IPS-NIHi7 (cell line): Measurements from ENCODE around the gene SOHLH1.

Source experiments
- DNase-seq: peaks from one replicate; pipeline ENCODE4 v3.0.0; 2012; ENCODE audit warnings: mixed read lengths; ENCODE audit errors: extremely low spot score

The SOHLH1 gene

DNA sequence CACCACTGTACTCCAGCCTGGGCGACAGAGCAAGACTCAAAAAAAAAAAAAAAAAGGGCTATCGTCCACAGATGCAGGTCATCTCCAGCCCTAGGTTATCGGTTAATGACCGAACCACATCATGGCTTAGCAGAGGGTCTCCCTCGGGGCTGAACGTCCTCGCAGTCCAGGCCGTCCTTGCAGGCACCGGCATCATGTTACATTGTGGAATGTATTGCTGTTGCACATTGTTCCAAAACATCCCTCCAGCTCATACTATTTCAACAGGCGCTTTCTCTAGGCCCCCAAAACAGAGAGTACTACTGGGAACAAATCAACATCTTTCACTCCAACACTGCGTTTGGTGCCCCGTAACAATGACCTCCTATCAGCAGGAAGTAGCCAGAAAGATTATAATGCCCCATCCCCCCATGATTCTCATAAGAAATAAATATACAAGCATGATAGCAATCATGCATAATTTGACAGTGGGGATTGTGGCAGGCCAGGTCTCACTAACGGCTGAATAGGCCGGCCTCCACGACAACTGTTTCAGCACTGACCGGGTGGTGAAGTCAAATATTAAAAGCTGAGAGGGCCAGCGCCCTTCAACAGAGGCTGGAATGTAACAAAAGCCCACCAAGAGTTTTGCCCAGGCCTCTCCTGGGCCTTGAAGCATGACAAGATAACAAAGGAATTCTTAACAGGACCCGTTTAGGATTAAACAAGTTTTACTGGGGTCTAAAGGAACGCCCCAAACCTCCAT lies 37.3 kb downstream of the SOHLH1 start:
- no peak for DNase-seq

GRCh38 chr9:135660407-135660806 lies 38.9 kb downstream of the SOHLH1 start:
- no peak for DNase-seq

GRCh38 chr9:135659252-135659651 lies 40.0 kb downstream of the SOHLH1 start:
- no peak for DNase-seq

GRCh38 chr9:135657416-135657815 lies 41.9 kb downstream of the SOHLH1 start:
- no peak for DNase-seq

DNA sequence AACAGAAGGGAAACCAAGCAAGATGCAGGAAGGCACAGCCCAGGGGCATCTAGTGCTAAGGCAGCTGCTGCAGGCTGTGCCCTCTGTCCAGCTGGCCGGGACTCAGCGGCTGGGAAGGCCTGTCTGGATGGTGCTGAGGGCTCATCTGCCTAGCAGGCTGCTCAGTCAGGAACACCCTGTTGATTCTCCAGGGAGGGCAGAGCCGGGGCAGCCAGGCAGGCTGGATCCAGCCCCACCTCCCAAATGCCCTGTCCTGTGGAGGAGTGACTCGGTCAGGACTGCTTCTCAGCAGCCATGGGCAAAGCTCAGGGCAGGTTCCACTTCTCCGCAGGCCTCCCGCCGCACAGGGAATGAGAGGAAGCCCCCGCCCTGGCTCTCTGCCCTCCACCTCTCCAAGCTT lies 44.0 kb downstream of the SOHLH1 start:
- no peak for DNase-seq

GRCh38 chr9:135650408-135650807 lies 48.9 kb downstream of the SOHLH1 start:
- no peak for DNase-seq

GRCh38 chr9:135649508-135649907 lies 49.8 kb downstream of the SOHLH1 start:
- no peak for DNase-seq

DNA sequence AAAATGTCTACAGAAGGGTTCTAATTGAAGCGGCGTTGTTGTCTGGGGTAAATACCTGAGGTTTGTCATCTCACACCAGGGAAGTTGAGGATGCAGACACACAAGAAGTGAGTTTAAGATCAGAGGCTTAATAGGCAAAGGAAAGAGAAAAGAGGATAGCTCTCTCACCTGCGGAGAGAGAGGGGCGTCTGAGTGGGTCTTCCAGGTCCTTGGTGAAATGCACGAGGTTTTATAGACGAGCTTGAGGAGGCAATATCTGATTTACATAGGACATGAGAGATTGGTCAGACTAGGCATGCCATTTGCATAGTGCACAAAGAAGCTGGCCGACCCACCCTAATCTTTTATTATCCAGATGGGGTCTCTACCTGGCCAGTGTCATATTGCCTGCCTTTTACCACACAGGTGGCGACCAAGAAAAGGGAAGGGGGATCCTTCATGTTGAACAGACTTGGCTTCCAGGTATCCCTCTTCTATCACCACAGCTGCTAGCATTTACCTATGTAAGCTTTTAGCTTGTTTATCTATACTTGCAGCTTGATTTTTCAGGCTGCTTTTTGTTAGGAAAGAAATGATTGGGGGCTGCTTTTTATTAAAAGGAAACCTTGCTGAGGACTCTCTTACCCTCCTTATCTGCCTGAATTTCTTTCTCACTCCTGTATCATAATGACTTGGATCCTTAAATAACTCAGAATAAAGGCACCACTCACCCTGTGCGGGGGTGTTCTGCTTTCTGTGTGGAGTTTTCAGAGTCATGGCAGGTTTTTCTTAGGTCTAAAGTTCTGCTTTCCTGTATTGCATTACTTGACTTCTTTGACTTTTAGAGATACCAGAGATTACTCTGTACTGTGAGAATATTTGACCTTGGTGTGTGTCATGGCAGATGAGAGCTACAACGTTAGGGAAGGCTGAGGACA lies 50.5 kb downstream of the SOHLH1 start:
- no peak for DNase-seq

GRCh38 chr9:135647884-135648283 lies 51.4 kb downstream of the SOHLH1 start:
- no peak for DNase-seq

DNA sequence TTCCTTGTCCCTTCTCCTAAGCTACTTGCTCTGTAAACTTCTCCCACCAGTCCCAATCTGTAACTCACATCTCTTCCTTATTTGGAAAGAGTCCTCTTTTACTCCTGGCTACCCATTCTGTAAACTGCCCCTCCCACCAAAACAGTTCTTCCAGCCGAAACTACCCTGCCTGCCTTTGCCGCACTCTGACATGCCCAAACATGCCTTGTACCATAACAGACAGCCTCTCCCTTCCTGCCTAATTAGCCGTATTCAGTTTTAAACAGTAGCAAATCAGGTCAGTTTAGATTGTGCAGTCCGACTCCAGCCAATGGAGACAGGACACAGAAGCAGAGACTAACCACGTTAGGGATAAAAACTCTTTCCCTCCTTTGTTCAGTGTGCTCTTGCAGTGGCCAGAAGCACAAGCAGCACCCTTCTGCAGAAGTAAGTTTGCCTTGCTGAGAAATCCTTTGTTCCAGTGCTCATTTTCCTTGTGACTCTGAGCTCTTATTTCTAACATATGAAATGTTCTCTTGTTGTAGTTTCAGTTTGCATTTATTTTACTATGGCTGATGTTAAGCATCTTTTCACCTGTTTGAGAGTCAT lies 54.6 kb downstream of the SOHLH1 start:
- no peak for DNase-seq
